ENCODE measurements around the gene CLCN7.

The CLCN7 gene

DNA sequence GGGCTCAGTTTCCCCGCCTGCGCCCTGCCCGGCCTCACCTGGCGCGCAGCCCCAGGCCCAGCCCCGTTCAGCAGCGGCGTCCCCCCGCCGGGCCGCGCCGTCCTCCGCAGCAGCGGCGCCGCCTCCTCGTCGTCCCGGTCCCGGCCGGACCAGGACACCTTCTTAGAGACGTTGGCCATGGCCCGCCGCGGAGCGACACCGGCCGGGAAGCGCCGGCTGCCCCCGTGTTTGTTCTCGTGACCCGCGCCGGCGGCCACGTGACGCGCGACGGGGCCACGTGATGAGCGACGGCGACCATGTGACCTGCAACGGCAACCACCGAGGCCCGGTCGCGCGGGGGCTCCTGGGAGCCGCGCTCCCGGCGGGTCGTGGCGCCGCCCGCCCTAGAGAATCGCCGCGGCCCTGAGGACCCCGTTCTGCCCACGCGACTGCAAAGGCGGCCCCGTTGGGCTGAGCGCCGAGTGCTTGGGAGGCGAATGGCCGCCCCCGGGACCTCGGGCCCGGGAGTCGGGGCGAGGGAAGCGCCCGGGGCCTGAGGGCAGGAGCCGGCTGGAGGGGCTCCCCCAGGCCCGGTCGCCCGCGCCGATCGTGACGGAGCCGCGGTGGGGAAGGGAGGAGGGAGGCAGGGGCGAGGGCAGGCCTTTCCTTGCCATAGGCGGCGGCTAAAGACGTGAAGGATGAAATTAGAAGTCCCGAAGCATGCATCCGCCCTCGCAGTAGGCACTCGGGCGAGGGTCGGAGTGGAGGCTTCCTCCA, at the start of gene CLCN7:
Gene CLCN7, minus strand, starts transcription at position 233 of the 756 bp plus-strand sequence. Its CDS starts 54 bp downstream, at position 179.
- peak; percentile 67 for DNase-seq (ENCODE audit: low spot score)
- FAIRE-seq = no peak

- FAIRE-seq = no peak
Observed at GRCh38 chr16:1524366-1524765, 49.5 kb upstream of the CLCN7 start.

GRCh38 chr16:1523581-1524245, 48.9 kb upstream of the CLCN7 start:
- DNase-seq (ENCODE audit: low spot score) (no peak), FAIRE-seq (no peak)

More at GRCh38 chr16:1524366-1524765, 49.5 kb upstream of the CLCN7 start:
- no peak for DNase-seq (ENCODE audit: low spot score)

GRCh38 chr16:1520461-1520860, 45.6 kb upstream of the CLCN7 start:
- FAIRE-seq = no peak

DNA sequence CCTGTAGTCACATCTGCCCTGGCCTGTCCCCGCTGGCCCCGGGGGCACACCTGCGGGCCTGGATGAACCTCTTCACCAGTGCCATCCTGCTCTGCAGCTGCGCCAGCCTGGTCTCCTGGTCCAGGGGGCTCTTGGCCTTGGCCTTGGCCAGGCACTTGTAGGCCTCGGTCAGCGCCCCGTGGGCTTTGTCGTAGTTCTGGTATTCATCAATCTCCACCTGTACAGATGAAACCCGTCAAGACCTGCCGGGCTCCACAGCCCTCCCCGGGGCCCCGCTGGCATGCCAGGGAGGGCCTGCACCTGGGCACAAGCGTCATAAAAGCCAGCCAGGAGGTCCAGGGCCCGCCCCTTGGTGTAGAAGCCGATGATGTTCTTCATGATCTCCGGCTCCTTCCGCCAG, 45.0 kb upstream of the CLCN7 start:
- DNase-seq (ENCODE audit: low spot score) = no peak

More at GRCh38 chr16:1520461-1520860, 45.6 kb upstream of the CLCN7 start:
- no peak for DNase-seq (ENCODE audit: low spot score)

GRCh38 chr16:1518626-1519135, 43.9 kb upstream of the CLCN7 start:
- no peak for FAIRE-seq
- no peak for DNase-seq (ENCODE audit: low spot score)

More for the DNA sequence above, 45.0 kb upstream of the CLCN7 start:
- FAIRE-seq = no peak

- FAIRE-seq = no peak
Observed at GRCh38 chr16:1514507-1514906, 39.7 kb upstream of the CLCN7 start.

GRCh38 chr16:1512774-1513173, 37.9 kb upstream of the CLCN7 start:
- FAIRE-seq = no peak
- DNase-seq (ENCODE audit: low spot score) = no peak

More at GRCh38 chr16:1514507-1514906, 39.7 kb upstream of the CLCN7 start:
- no peak for DNase-seq (ENCODE audit: low spot score)

DNA sequence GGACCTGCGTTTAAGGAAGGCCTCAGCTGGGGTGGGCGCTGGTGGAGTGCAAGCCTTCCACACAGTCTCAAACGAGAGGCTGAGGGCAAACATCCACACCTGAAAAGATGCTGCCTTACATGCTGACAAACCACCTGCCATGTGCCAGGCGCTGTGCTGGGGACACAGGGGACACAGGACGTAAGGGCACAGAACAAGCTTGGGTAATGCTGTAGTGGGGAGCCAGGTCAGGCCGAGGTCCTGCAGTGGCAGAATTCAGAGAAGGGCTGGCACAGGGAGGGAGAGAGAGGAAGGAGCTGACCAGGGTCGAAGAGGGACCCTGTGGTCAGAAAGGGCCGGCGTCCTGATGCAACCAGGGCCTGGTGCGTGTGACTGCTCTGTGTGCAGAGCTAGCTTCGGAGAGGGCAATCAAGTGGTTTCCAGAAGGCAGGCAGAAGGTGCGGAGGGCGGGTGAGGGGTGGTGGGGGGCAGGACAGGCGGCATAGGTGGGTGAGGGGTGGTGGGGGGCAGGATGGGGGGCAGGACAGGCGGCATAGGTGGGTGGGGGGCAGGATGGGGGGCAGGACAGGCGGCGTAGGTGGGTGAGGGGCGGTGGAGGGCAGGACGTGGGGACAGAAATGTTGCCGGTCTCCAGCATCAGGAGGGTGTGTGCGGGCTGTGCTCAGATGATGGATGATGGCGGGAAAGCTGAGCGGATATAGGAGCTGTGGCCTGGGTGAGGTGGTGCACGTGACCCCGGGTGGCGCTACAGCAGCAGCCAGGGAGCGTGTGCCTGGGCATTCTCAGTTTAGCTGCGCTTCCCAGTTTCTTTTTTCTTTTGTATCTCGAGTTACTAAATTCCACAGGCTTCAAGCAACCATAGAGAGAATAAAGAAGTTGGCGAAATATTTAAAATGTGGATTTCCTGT, 37.1 kb upstream of the CLCN7 start:
- DNase-seq (ENCODE audit: low spot score) (no peak), FAIRE-seq (no peak)

DNA sequence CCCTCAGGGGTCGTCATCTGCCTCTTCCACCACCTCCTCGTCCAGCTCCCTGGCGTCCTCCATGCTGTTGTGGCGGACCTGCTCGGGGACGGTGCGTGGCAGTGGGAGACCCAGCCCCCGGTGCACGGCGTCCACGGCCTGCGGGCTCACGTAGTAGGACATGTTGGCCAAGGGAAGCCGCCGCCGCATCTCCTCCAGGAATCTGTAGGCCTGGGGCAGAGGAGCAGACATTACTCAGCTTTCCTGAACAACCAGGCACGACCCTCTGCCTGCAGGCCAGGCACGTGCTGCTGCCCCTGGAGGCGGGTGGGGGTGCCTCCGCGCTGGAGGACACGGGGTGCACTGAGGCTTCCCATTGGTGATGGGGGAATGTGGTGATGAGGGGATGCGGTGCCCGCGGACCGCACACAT, 36.1 kb upstream of the CLCN7 start:
- DNase-seq (ENCODE audit: low spot score) (no peak), FAIRE-seq (no peak)

- FAIRE-seq (no peak), DNase-seq (ENCODE audit: low spot score) (no peak)
Observed at GRCh38 chr16:1510272-1510671, 35.4 kb upstream of the CLCN7 start.

GRCh38 chr16:1509307-1510221, 34.7 kb upstream of the CLCN7 start:
- FAIRE-seq (no peak), DNase-seq (ENCODE audit: low spot score) (no peak)

- no peak for FAIRE-seq
- no peak for DNase-seq (ENCODE audit: low spot score)
Observed at GRCh38 chr16:1508494-1509187, 33.8 kb upstream of the CLCN7 start.

GRCh38 chr16:1506494-1507213, 31.8 kb upstream of the CLCN7 start:
- FAIRE-seq (no peak), DNase-seq (ENCODE audit: low spot score) (no peak)

DNA sequence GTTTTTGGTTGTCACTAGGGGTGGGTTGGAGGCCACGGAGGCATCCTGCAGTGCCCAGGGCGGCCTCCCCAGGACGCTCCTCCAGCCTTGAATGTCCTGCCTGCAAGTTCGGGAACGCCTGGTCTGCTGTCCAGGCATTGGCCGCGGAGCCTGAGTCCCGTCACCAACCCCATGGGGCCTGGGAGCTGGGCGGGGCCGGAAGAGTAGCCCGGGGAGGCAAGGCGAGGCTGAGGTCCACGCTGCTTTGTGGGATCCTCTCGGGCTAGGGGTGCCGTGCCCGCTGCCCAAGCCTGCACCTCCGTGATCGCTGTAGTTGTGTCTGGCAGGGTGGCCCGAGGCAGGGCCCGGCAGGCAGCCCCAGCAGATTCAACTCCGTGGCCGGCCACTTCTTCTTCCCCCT, 31.1 kb upstream of the CLCN7 start:
- FAIRE-seq (no peak), DNase-seq (ENCODE audit: low spot score) (no peak)

GRCh38 chr16:1505073-1505844, 30.4 kb upstream of the CLCN7 start:
- DNase-seq (ENCODE audit: low spot score) (no peak), FAIRE-seq (no peak)

GRCh38 chr16:1503110-1503955, 28.5 kb upstream of the CLCN7 start:
- FAIRE-seq (no peak), DNase-seq (ENCODE audit: low spot score) (no peak)
